ENCODE data around the gene MAP4K3.
"Not testable (repeated sequence)": the region's sequence is repeated elsewhere in the genome, so short reads cannot be mapped to it uniquely, and the experiment has no call there.

- TF ChIP-seq POLR2A (IDR thresholded peaks at IDR 0.05; ENCODE audit: low read length); GATA1 (IDR thresholded peaks at IDR 0.05; ENCODE audit: low read depth, low read length): not testable (repeated sequence)
Observed at GRCh38 chr2:39360342-39360741, 76.7 kb downstream of the MAP4K3 start.

Data from erythroblast (primary cell).